HepG2 (cell line): ENCODE measurements around the gene HTATIP2. TPM values are rescaled to one million over a fixed set of nuclear protein-coding genes. Genes with fewer than 3 reads are reported as not detected.
A peak's percentile ranks its signal among the peaks of the same experiment; 100 is the strongest.

Source experiments
- ATAD3A ChIP-seq: sonication (generic); formaldehyde crosslinking; IDR thresholded peaks from 2 replicates; pipeline ENCODE4 v1.4.0; 2020; ENCODE audit warnings: missing genetic modification reagents
- CREM ChIP-seq, 2 experiments: sonication (generic) in 1 of 2; formaldehyde crosslinking in 1 of 2; IDR thresholded peaks; 2 replicates each; pipeline versions ENCODE4 v1.4.0 to v1.6.1; 2016 to 2020; ENCODE audit warnings: antibody characterized with exemption in 1 of 2, mild to moderate bottlenecking in 1 of 2, missing genetic modification reagents in 1 of 2
- ETV5 ChIP-seq: IDR thresholded peaks from 2 replicates; pipeline ENCODE4 v1.6.1; 2018; ENCODE audit warnings: missing biosample characterization, missing genetic modification reagents, inconsistent platforms, borderline replicate concordance
- FOXJ3 ChIP-seq: sonication (generic); formaldehyde crosslinking; IDR thresholded peaks from 2 replicates; pipeline ENCODE4 v1.4.0; 2020; ENCODE audit warnings: missing genetic modification reagents, mild to moderate bottlenecking, borderline replicate concordance
- FOXP1 ChIP-seq, 2 experiments: fragments of 450-650 bp in 1 of 2; IDR thresholded peaks; 2 replicates each; pipeline ENCODE4 v1.6.1; 2017 to 2018; ENCODE audit warnings: antibody characterized with exemption in 1 of 2
- NFIB ChIP-seq: sonication (generic); formaldehyde crosslinking; IDR thresholded peaks from 2 replicates; pipeline ENCODE4 v1.9.0; 2021; ENCODE audit warnings: missing genetic modification reagents, mild to moderate bottlenecking, borderline replicate concordance
- POGZ ChIP-seq: sonication (generic); formaldehyde crosslinking; IDR thresholded peaks from 2 replicates; pipeline ENCODE4 v1.4.0; 2020; ENCODE audit warnings: mild to moderate bottlenecking, missing genetic modification reagents
- PTBP1 ChIP-seq: fragments of 200-400 bp; formaldehyde crosslinking; IDR thresholded peaks from 2 replicates; pipeline ENCODE4 v1.6.1; 2018; ENCODE audit warnings: low read length, low read depth; ENCODE audit not compliant: poor library complexity, severe bottlenecking
- RBFOX2 ChIP-seq: fragments of 200-400 bp; formaldehyde crosslinking; IDR thresholded peaks from 2 replicates; pipeline ENCODE4 v1.6.1; 2017; ENCODE audit warnings: low read depth, mild to moderate bottlenecking, low read length
- SAFB2 ChIP-seq: sonication (generic); formaldehyde crosslinking; IDR thresholded peaks from 2 replicates; pipeline ENCODE4 v1.5.1; 2020; ENCODE audit warnings: missing genetic modification reagents, low read depth, mild to moderate bottlenecking, borderline replicate concordance
- SMAD9 ChIP-seq: sonication (generic); formaldehyde crosslinking; IDR thresholded peaks from 2 replicates; pipeline ENCODE4 v1.5.1; 2020; ENCODE audit warnings: mild to moderate bottlenecking, missing genetic modification reagents
- ZNF678 ChIP-seq: sonication (generic); formaldehyde crosslinking; IDR thresholded peaks from 2 replicates; pipeline ENCODE4 v1.4.0; 2020; ENCODE audit warnings: mild to moderate bottlenecking, missing genetic modification reagents
- ZNF75D ChIP-seq: sonication (generic); formaldehyde crosslinking; IDR thresholded peaks from 2 replicates; pipeline ENCODE4 v1.8.1; 2023; ENCODE audit warnings: missing genetic modification reagents, mild to moderate bottlenecking, borderline replicate concordance
- ZSCAN12 ChIP-seq: sonication (generic); formaldehyde crosslinking; IDR thresholded peaks from 2 replicates; pipeline ENCODE4 v1.9.0; 2021; ENCODE audit warnings: mild to moderate bottlenecking, missing genetic modification reagents
- polyA plus RNA-seq, 8 experiments: library from polyadenylated mRNA; depleted of rRNA in 3 of 8; stranded (reverse) in 7 of 8; unstranded in 1 of 8; fragments of >200 nt; fragmentation: Illumina TruSeq in 4 of 8; extraction: Trizol in 4 of 8; gene quantifications; 2 replicates each; pipeline versions ENCODE4 v1.2.1 to v1.2.3, GENCODE V29; 2011 to 2016; ENCODE audit warnings: low read depth in 4 of 8, missing spikeins in 1 of 8, mixed read lengths in 1 of 8; ENCODE audit not compliant: insufficient read depth in 1 of 8
- total RNA-seq, 5 experiments: library from RNA; depleted of rRNA; stranded (reverse); fragments of >200 nt; fragmentation: Illumina TruSeq; extraction: Trizol; gene quantifications; 2 replicates each; pipeline ENCODE4 v1.2.3, GENCODE V29; 2016; ENCODE audit warnings: low read depth in 1 of 5
- TF ChIP-seq, protein P1 (sequence below): sonication (generic); formaldehyde crosslinking; IDR thresholded peaks from 2 replicates; pipeline ENCODE4 v1.8.0; 2022; ENCODE audit warnings: mild to moderate bottlenecking, missing genetic modification reagents; ENCODE audit not compliant: insufficient replicate concordance
- TF ChIP-seq, protein P2 (sequence below): sonication (generic); formaldehyde crosslinking; IDR thresholded peaks from 2 replicates; pipeline ENCODE4 v1.4.0; 2020; ENCODE audit warnings: low read depth, missing genetic modification reagents
- TF ChIP-seq, protein P3 (sequence below): sonication (generic); formaldehyde crosslinking; IDR thresholded peaks from 2 replicates; pipeline ENCODE4 v1.5.0; 2020; ENCODE audit warnings: mild to moderate bottlenecking, missing genetic modification reagents
- TF ChIP-seq, protein P4 (sequence below): conservative IDR thresholded peaks from 2 replicates; pipeline ENCODE4 v1.6.1; 2018; ENCODE audit warnings: missing genetic modification reagents

Gene HTATIP2
- total and polyA plus RNA-seq, 2 of the 13 experiments (the other 11 are each of a cell fraction or from before 2014, with no cell fraction given): not detected

DNA sequence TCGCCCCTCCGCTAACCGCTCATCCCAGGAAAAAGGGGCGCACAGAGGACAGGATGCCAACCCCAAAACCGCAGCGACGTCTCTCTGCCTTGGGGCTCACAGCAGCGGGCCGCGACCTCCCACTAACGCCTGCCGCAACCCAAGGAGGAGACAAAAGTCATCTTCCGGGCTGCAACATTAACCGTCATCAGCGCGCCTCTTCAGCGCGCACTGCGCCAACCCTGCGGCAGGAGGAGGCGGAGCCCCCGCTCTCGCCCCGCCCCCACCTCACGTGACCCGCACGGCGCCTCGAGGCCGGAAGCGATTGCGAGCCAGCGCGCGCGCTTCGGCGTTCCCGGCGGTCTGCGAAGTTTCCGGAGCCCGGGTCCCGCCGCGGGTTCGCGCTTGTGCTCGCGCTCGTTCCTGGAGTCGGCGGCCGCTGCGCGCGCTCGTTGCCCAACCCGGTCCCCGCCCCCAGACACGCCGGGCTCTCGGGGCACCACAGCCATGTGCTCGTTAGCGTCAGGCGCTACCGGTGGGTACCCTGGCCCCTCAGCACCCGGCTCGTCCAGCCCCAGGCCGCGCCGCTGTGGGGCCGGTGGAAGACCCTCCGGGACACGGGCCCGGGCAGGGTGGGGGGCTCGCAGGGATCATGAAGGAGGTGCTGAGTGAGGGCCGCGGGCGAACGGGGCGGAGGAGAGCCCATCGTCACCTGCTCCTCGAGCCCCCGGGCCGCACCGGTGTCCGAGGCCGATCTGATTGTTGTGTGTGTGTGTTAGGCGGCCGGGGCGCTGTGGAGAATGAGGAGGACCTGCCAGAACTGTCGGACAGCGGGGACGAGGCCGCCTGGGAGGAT is 24.0 kb downstream of the HTATIP2 start, which contains the start of gene PRMT3 (continued):
- TF ChIP-seq ZNF678 (CRISPR knock-in tag): peak; percentile 85
- TF ChIP-seq SMAD9 (CRISPR knock-in tag): no peak
- TF ChIP-seq ETV5 (CRISPR knock-in tag): peak; percentile 95
- TF ChIP-seq, protein P1, sequence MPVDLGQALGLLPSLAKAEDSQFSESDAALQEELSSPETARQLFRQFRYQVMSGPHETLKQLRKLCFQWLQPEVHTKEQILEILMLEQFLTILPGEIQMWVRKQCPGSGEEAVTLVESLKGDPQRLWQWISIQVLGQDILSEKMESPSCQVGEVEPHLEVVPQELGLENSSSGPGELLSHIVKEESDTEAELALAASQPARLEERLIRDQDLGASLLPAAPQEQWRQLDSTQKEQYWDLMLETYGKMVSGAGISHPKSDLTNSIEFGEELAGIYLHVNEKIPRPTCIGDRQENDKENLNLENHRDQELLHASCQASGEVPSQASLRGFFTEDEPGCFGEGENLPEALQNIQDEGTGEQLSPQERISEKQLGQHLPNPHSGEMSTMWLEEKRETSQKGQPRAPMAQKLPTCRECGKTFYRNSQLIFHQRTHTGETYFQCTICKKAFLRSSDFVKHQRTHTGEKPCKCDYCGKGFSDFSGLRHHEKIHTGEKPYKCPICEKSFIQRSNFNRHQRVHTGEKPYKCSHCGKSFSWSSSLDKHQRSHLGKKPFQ (CRISPR knock-in tag): peak; percentile 96
- TF ChIP-seq FOXJ3 (CRISPR knock-in tag): no peak; the same call in 1 of the 2 replicates
- TF ChIP-seq CREM (IDR thresholded peaks at IDR 0.05): peak; percentile 95
- peak; percentile 75 for TF ChIP-seq CREM (CRISPR knock-in tag; IDR thresholded peaks at IDR 0.05)
- TF ChIP-seq, protein P2, sequence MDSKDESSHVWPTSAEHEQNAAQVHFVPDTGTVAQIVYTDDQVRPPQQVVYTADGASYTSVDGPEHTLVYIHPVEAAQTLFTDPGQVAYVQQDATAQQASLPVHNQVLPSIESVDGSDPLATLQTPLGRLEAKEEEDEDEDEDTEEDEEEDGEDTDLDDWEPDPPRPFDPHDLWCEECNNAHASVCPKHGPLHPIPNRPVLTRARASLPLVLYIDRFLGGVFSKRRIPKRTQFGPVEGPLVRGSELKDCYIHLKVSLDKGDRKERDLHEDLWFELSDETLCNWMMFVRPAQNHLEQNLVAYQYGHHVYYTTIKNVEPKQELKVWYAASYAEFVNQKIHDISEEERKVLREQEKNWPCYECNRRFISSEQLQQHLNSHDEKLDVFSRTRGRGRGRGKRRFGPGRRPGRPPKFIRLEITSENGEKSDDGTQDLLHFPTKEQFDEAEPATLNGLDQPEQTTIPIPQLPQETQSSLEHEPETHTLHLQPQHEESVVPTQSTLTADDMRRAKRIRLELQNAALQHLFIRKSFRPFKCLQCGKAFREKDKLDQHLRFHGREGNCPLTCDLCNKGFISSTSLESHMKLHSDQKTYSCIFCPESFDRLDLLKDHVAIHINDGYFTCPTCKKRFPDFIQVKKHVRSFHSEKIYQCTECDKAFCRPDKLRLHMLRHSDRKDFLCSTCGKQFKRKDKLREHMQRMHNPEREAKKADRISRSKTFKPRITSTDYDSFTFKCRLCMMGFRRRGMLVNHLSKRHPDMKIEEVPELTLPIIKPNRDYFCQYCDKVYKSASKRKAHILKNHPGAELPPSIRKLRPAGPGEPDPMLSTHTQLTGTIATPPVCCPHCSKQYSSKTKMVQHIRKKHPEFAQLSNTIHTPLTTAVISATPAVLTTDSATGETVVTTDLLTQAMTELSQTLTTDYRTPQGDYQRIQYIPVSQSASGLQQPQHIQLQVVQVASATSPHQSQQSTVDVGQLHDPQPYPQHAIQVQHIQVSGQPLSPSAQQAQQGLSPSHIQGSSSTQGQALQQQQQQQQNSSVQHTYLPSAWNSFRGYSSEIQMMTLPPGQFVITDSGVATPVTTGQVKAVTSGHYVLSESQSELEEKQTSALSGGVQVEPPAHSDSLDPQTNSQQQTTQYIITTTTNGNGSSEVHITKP (CRISPR knock-in tag): no peak
- peak; percentile 95; the same call in 1 of the 2 replicates for TF ChIP-seq POGZ (CRISPR knock-in tag)
- TF ChIP-seq FOXP1 (IDR thresholded peaks at IDR 0.05): no peak
- TF ChIP-seq FOXP1 (CRISPR knock-in tag; IDR thresholded peaks at IDR 0.05): no peak
- TF ChIP-seq, protein P3, sequence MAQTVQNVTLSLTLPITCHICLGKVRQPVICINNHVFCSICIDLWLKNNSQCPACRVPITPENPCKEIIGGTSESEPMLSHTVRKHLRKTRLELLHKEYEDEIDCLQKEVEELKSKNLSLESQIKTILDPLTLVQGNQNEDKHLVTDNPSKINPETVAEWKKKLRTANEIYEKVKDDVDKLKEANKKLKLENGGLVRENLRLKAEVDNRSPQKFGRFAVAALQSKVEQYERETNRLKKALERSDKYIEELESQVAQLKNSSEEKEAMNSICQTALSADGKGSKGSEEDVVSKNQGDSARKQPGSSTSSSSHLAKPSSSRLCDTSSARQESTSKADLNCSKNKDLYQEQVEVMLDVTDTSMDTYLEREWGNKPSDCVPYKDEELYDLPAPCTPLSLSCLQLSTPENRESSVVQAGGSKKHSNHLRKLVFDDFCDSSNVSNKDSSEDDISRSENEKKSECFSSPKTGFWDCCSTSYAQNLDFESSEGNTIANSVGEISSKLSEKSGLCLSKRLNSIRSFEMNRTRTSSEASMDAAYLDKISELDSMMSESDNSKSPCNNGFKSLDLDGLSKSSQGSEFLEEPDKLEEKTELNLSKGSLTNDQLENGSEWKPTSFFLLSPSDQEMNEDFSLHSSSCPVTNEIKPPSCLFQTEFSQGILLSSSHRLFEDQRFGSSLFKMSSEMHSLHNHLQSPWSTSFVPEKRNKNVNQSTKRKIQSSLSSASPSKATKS (CRISPR knock-in tag): no peak; the same call in 1 of the 2 replicates
- TF ChIP-seq SAFB2: peak; percentile 31; the same call in 1 of the 2 replicates
- TF ChIP-seq ZNF75D: no peak
- no peak for TF ChIP-seq NFIB
- no peak for TF ChIP-seq ATAD3A (CRISPR knock-in tag)
- TF ChIP-seq RBFOX2: peak; percentile 95
- no peak for TF ChIP-seq PTBP1
- TF ChIP-seq, protein P4, sequence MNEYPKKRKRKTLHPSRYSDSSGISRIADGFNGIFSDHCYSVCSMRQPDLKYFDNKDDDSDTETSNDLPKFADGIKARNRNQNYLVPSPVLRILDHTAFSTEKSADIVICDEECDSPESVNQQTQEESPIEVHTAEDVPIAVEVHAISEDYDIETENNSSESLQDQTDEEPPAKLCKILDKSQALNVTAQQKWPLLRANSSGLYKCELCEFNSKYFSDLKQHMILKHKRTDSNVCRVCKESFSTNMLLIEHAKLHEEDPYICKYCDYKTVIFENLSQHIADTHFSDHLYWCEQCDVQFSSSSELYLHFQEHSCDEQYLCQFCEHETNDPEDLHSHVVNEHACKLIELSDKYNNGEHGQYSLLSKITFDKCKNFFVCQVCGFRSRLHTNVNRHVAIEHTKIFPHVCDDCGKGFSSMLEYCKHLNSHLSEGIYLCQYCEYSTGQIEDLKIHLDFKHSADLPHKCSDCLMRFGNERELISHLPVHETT (CRISPR knock-in tag): peak; percentile 76
- TF ChIP-seq ZSCAN12 (CRISPR knock-in tag): peak; percentile 96; the same call in 1 of the 2 replicates
